GM23338 (cell line): ENCODE results near the gene GJB4. TPM values are rescaled to one million over a fixed set of nuclear protein-coding genes. Genes with fewer than 3 reads are reported as not detected.
"Not testable (repeated sequence)": the region's sequence is repeated elsewhere in the genome, so short reads cannot be mapped to it uniquely, and the experiment has no call there.

Source experiments
- ATAC-seq: fragments of 200-7000 bp; cut with Tn5 transposase; 3 replicates; pipeline ENCODE4 v1.9.1; 2020
- DNase-seq: peaks from one replicate; pipeline ENCODE4 v3.0.0-alpha.2; 2015; ENCODE audit warnings: low spot score
- H2AFZ ChIP-seq: fragments of 200-600 bp; sonication (generic); 2 replicates; pipeline ENCODE4 v1.8.0; 2016; ENCODE audit warnings: antibody characterized with exemption, mild to moderate bottlenecking, moderate library complexity
- H3F3A ChIP-seq: fragments of 200-600 bp; sonication (generic); replicated peaks from 2 replicates; pipeline ENCODE4 v1.8.0; 2017; ENCODE audit warnings: antibody characterized with exemption, mixed run types, low read depth
- H3K27ac ChIP-seq: fragments of 200-600 bp; sonication (generic); 2 replicates; pipeline ENCODE4 v1.6.1; 2016; ENCODE audit warnings: low read depth
- H3K27me3 ChIP-seq: fragments of 200-600 bp; sonication (generic); 2 replicates; pipeline ENCODE4 v1.8.0; 2016; ENCODE audit warnings: mild to moderate bottlenecking, mixed run types, moderate library complexity; ENCODE audit not compliant: insufficient read depth
- H3K36me3 ChIP-seq: fragments of 200-600 bp; sonication (generic); 2 replicates; pipeline ENCODE4 v1.8.0; 2016; ENCODE audit warnings: mild to moderate bottlenecking; ENCODE audit not compliant: insufficient read depth
- H3K4me1 ChIP-seq: fragments of 200-600 bp; sonication (generic); 2 replicates; pipeline ENCODE4 v1.8.0; 2016; ENCODE audit warnings: mild to moderate bottlenecking, moderate library complexity; ENCODE audit not compliant: insufficient read depth
- H3K4me2 ChIP-seq: fragments of 200-600 bp; sonication (generic); 2 replicates; pipeline ENCODE4 v1.7.1; 2017; ENCODE audit warnings: mixed run types
- H3K4me3 ChIP-seq: fragments of 200-600 bp; sonication (generic); 2 replicates; pipeline ENCODE4 v1.6.1; 2016; ENCODE audit warnings: mixed run types
- H3K79me2 ChIP-seq: fragments of 200-600 bp; sonication (generic); replicated peaks from 2 replicates; pipeline ENCODE4 v1.8.0; 2017; ENCODE audit warnings: mild to moderate bottlenecking; ENCODE audit not compliant: insufficient read depth
- H3K9me2 ChIP-seq: fragments of 200-600 bp; sonication (generic); 2 replicates; pipeline ENCODE4 v1.8.0; 2017; ENCODE audit not compliant: insufficient read depth
- H4K20me1 ChIP-seq: fragments of 200-600 bp; sonication (generic); replicated peaks from 2 replicates; pipeline ENCODE4 v1.8.0; 2017; ENCODE audit warnings: mild to moderate bottlenecking; ENCODE audit not compliant: insufficient read depth
- H3K27ac Mint-ChIP-seq: 2 replicates; pipeline ENCODE4 v1.8.0; 2020; ENCODE audit warnings: inconsistent platforms, mild to moderate bottlenecking, moderate library complexity, mixed read lengths
- H3K27me3 Mint-ChIP-seq: 3 replicates; pipeline ENCODE4 v1.8.0; 2022; ENCODE audit warnings: low read depth, mild to moderate bottlenecking, moderate library complexity, mixed read lengths, inconsistent platforms; ENCODE audit not compliant: insufficient read depth, poor library complexity
- H3K36me3 Mint-ChIP-seq: 3 replicates; pipeline ENCODE4 v1.8.0; 2021; ENCODE audit warnings: low read depth, mild to moderate bottlenecking, inconsistent platforms, moderate library complexity, mixed read lengths
- H3K4me1 Mint-ChIP-seq: 3 replicates; pipeline ENCODE4 v1.8.0; 2020; ENCODE audit warnings: mild to moderate bottlenecking, inconsistent platforms, mixed read lengths
- H3K4me3 Mint-ChIP-seq: 3 replicates; pipeline ENCODE4 v1.8.0; 2021; ENCODE audit warnings: moderate library complexity, mild to moderate bottlenecking, inconsistent platforms, mixed read lengths
- H3K9me3 Mint-ChIP-seq: 3 replicates; pipeline ENCODE4 v1.8.0; 2020; ENCODE audit warnings: moderate library complexity, mild to moderate bottlenecking, inconsistent platforms, mixed read lengths
- polyA plus RNA-seq: library from polyadenylated mRNA; unstranded; fragments of >200 nt; fragmentation: Nextera tagmentation; extraction: Ambion mirVana; gene quantifications from 2 replicates; pipeline ENCODE4 v1.2.1, GENCODE V29; 2016
- total RNA-seq: library from RNA; depleted of rRNA; stranded (reverse); fragments of >200 nt; shearing (Covaris generic); gene quantifications from 2 replicates; pipeline ENCODE4 v1.2.3, GENCODE V29; 2014; rRNA removed

The GJB4 gene
- total and polyA plus RNA-seq, 2 experiments from 2014 or later, result 0.07 TPM; not detected in 1

DNA sequence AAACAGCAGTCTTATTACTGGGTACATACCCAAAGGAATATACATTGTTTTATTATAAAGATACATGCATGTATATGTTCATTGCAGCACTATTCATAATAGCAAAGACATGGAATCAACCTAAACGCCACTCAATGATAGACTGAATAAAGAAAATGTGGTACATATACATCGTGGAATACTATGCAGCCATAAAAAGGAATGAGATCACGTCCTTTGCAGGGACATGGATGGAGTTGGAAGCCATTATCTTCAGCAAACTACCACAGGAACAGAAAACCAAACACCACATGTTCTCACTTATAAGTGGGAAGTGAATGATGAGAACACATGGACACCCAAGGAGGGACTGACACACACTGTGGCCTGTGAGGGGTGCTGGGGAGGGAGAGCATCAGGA is 51.2 kb downstream of the GJB4 start:
- not testable (repeated sequence) for H3K27ac Mint-ChIP-seq, H3K27me3 Mint-ChIP-seq, H3K36me3 ChIP-seq, H3K4me2 ChIP-seq, H3K4me1 ChIP-seq, ATAC-seq, H3K36me3 Mint-ChIP-seq, H3K9me2 ChIP-seq, H2AFZ ChIP-seq, H3K27me3 ChIP-seq, H3K9me3 Mint-ChIP-seq, H3K4me3 Mint-ChIP-seq, H4K20me1 ChIP-seq, H3K4me1 Mint-ChIP-seq, H3K79me2 ChIP-seq, H3K4me3 ChIP-seq, H3F3A ChIP-seq, DNase-seq, H3K27ac ChIP-seq

Other genes with a start within 250 kb of the GJB4 start
- gene GJB5, start 4.7 kb upstream of the GJB4 start, total RNA-seq, result 0.50 and 1.4 TPM in 2 replicates
- gene GJB5, start 4.7 kb upstream of the GJB4 start, polyA plus RNA-seq, result 0.64 TPM in 1 of 2 replicates, not detected in the other
- 0.31 and 0.50 TPM in 2 replicates for gene GJB3, start 21.5 kb downstream of the GJB4 start, total RNA-seq
- 0.26 and 0.47 TPM in 2 replicates for gene GJB3, start 21.5 kb downstream of the GJB4 start, polyA plus RNA-seq
- 1.7 and 2.2 TPM in 2 replicates for gene GJA4, start 33.3 kb downstream of the GJB4 start, total RNA-seq
- 0.82 and 0.95 TPM in 2 replicates for gene GJA4, start 33.3 kb downstream of the GJB4 start, polyA plus RNA-seq
- 25.3 and 28.5 TPM in 2 replicates for gene SMIM12, start 100.0 kb downstream of the GJB4 start, total RNA-seq
- 22.3 and 22.7 TPM in 2 replicates for gene SMIM12, start 100.0 kb downstream of the GJB4 start, polyA plus RNA-seq
- gene DLGAP3, start 169.9 kb downstream of the GJB4 start, total RNA-seq, result 12.6 and 13.7 TPM in 2 replicates
- gene DLGAP3, start 169.9 kb downstream of the GJB4 start, polyA plus RNA-seq, result 7.1 and 7.5 TPM in 2 replicates
- 7.6 and 9.1 TPM in 2 replicates for gene TMEM35B, start 225.6 kb downstream of the GJB4 start, total RNA-seq
- 27.0 and 27.1 TPM in 2 replicates for gene TMEM35B, start 225.6 kb downstream of the GJB4 start, polyA plus RNA-seq